ENCODE data around the gene FBXO11.

DNA sequence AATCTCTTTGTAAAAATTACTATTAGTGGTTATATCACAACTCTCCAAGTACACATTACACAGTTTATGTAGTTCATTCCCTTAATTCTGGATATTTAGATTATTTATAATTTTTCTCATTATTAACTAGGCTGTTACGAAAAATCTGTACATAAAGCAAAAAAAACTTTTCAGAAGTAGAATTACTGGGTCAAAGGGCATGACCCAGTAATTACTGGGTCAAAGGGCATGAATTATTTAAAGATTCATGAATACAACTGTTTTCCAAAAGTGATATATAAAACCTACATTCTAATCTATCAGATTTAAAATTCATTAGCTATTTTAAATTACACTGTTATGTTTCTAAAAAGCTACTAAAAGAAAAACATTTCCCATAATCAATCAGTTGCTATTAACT, 68.0 kb downstream of the FBXO11 start:
- TF ChIP-seq, protein P1, sequence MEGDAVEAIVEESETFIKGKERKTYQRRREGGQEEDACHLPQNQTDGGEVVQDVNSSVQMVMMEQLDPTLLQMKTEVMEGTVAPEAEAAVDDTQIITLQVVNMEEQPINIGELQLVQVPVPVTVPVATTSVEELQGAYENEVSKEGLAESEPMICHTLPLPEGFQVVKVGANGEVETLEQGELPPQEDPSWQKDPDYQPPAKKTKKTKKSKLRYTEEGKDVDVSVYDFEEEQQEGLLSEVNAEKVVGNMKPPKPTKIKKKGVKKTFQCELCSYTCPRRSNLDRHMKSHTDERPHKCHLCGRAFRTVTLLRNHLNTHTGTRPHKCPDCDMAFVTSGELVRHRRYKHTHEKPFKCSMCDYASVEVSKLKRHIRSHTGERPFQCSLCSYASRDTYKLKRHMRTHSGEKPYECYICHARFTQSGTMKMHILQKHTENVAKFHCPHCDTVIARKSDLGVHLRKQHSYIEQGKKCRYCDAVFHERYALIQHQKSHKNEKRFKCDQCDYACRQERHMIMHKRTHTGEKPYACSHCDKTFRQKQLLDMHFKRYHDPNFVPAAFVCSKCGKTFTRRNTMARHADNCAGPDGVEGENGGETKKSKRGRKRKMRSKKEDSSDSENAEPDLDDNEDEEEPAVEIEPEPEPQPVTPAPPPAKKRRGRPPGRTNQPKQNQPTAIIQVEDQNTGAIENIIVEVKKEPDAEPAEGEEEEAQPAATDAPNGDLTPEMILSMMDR (IDR thresholded peaks at IDR 0.05 in 4 of 5, conservative IDR thresholded peaks at IDR 0.05 in 1 of 5): no peak
- no peak for TF ChIP-seq POLR2A (IDR thresholded peaks at IDR 0.05)

All from gastrocnemius medialis (tissue), 4 donors.